CD4-positive, alpha-beta T cell treated with Interleukin-4 for 4 hours (primary cell): Measurements from ENCODE around the gene SNX32.

ENCODE experiments used
- DNase-seq: peaks from one replicate; pipeline ENCODE4 v3.0.0-alpha.2; 2020

Gene SNX32

GRCh38 chr11:65857853-65858680, 24.3 kb downstream of the SNX32 start, which contains the start of gene CFL1:
TSS of gene CFL1 (minus strand) at chr11:65858180. CDS start at chr11:65858099, 81 bp downstream.
- DNase-seq, result peak; percentile 97

GRCh38 chr11:65858681-65859087, 24.9 kb downstream of the SNX32 start:
- no peak for DNase-seq

GRCh38 chr11:65859095-65859811, 25.5 kb downstream of the SNX32 start:
- peak; percentile 97 for DNase-seq

- DNase-seq, result no peak
Measured at GRCh38 chr11:65859812-65860277, 26.1 kb downstream of the SNX32 start.

- peak; percentile 96 for DNase-seq
Measured at GRCh38 chr11:65860278-65861164, 26.8 kb downstream of the SNX32 start, which contains the start of gene MUS81. TSS of gene MUS81 (plus strand) at chr11:65860433. CDS start at chr11:65860754, 321 bp downstream.

- DNase-seq, result no peak
Measured at GRCh38 chr11:65861165-65861505, 27.4 kb downstream of the SNX32 start.

- no peak for DNase-seq
Measured at GRCh38 chr11:65861533-65862183, 27.9 kb downstream of the SNX32 start.

GRCh38 chr11:65862191-65862735, 28.5 kb downstream of the SNX32 start:
- DNase-seq, result no peak

- no peak for DNase-seq
Measured at GRCh38 chr11:65862941-65863888, 29.5 kb downstream of the SNX32 start.

GRCh38 chr11:65863889-65864705, 30.3 kb downstream of the SNX32 start:
- no peak for DNase-seq

GRCh38 chr11:65864706-65865471, 31.1 kb downstream of the SNX32 start:
- DNase-seq, result no peak

GRCh38 chr11:65865550-65866172, 31.9 kb downstream of the SNX32 start:
- no peak for DNase-seq

GRCh38 chr11:65866509-65867283, 32.9 kb downstream of the SNX32 start:
- DNase-seq, result no peak

- no peak for DNase-seq
Measured at GRCh38 chr11:65867284-65868071, 33.7 kb downstream of the SNX32 start.

- peak; percentile 34 for DNase-seq
Measured at GRCh38 chr11:65868076-65868667, 34.4 kb downstream of the SNX32 start.

- no peak for DNase-seq
Measured at GRCh38 chr11:65868907-65869306, 35.1 kb downstream of the SNX32 start.
